IMR-90 (cell line): ENCODE measurements around the gene ZNF786. TPM values are rescaled to one million over a fixed set of nuclear protein-coding genes. Genes with fewer than 3 reads are reported as not detected.

Experiments used
- ATAC-seq: fragments of 200-7000 bp; cut with Tn5 transposase; 2 replicates; pipeline ENCODE4 v1.9.1; 2020; ENCODE audit warnings: low read depth, mild to moderate bottlenecking, moderate library complexity
- BruUV-seq: library from RNA; stranded (reverse); fragments of 400-500 nt; replicated peaks from 2 replicates; lab custom pipeline; 2021; lab: Mats Ljungman, UMichigan
- CTCF ChIA-PET: fragments of 300-600 bp; formaldehyde crosslinking; extraction: SDS; loops from one replicate; lab custom pipeline; 2021; ENCODE audit warnings: antibody characterized with exemption; lab: Yijun Ruan, JAX
- POLR2A ChIA-PET: fragments of 300-600 bp; sonication (Branson Sonifier 250); formaldehyde crosslinking; loops from one replicate; lab custom pipeline; 2022; ENCODE audit warnings: antibody characterized with exemption; ENCODE audit not compliant: unreplicated experiment; lab: Charles Lee
- DNase-seq: peaks from one replicate; pipeline ENCODE4 v3.0.0; 2013
- H2AFZ ChIP-seq: replicated peaks from 2 replicates; pipeline ENCODE3; 2013; ENCODE audit warnings: low read length, mild to moderate bottlenecking; ENCODE audit not compliant: poor library complexity
- H2AK5ac ChIP-seq: 2 replicates; pipeline ENCODE4 v1.6.1; 2013; ENCODE audit warnings: low read depth, low read length, inconsistent platforms
- H2AK9ac ChIP-seq: replicated peaks from 2 replicates; pipeline ENCODE3; 2013; ENCODE audit warnings: mild to moderate bottlenecking, low read depth, low read length, moderate library complexity; ENCODE audit not compliant: poor library complexity
- H2BK120ac ChIP-seq: 2 replicates; pipeline ENCODE4 v1.6.1; 2013; ENCODE audit warnings: low read depth, low read length, inconsistent platforms
- H2BK15ac ChIP-seq: 3 replicates; pipeline ENCODE4 v1.6.1; 2013; ENCODE audit warnings: low read depth, low read length, inconsistent platforms
- H2BK20ac ChIP-seq: 2 replicates; pipeline ENCODE4 v1.6.1; 2013; ENCODE audit warnings: low read depth, mild to moderate bottlenecking, inconsistent platforms, low read length, moderate library complexity
- H2BK5ac ChIP-seq: 2 replicates; pipeline ENCODE4 v1.6.1; 2013; ENCODE audit warnings: mild to moderate bottlenecking, low read depth, low read length, inconsistent platforms; ENCODE audit not compliant: poor library complexity, severe bottlenecking
- H3K14ac ChIP-seq: replicated peaks from 2 replicates; pipeline ENCODE4 v1.6.1; 2013; ENCODE audit warnings: low read depth, low read length, inconsistent platforms
- H3K18ac ChIP-seq: 2 replicates; pipeline ENCODE4 v1.6.1; 2013; ENCODE audit warnings: low read depth, low read length, control low read depth
- H3K23ac ChIP-seq: 2 replicates; pipeline ENCODE4 v1.6.1; 2013; ENCODE audit warnings: low read depth, low read length, inconsistent platforms
- H3K27ac ChIP-seq: 2 replicates; pipeline ENCODE4 v1.5.1; 2013; ENCODE audit warnings: mild to moderate bottlenecking, control low read depth, low read length; ENCODE audit not compliant: insufficient read depth
- H3K27me3 ChIP-seq: 2 replicates; pipeline ENCODE4 v1.6.1; 2013; ENCODE audit warnings: low read length; ENCODE audit not compliant: control insufficient read depth, insufficient read depth
- H3K36me3 ChIP-seq: 2 replicates; pipeline ENCODE4 v1.6.1; 2013; ENCODE audit warnings: low read length, mixed read lengths; ENCODE audit not compliant: control insufficient read depth, insufficient read depth
- H3K4ac ChIP-seq: 2 replicates; pipeline ENCODE4 v1.6.1; 2013; ENCODE audit warnings: low read depth, low read length, inconsistent platforms
- H3K4me1 ChIP-seq: 2 replicates; pipeline ENCODE4 v1.6.1; 2013; ENCODE audit warnings: low read length, mixed read lengths; ENCODE audit not compliant: control insufficient read depth, insufficient read depth
- H3K4me2 ChIP-seq: 2 replicates; pipeline ENCODE4 v1.6.1; 2013; ENCODE audit warnings: low read depth, mild to moderate bottlenecking, control low read depth, low read length, moderate library complexity
- H3K4me3 ChIP-seq: 2 replicates; pipeline ENCODE4 v1.5.1; 2013; ENCODE audit warnings: low read depth, mild to moderate bottlenecking, control low read depth, low read length, moderate library complexity; ENCODE audit not compliant: insufficient read depth
- H3K56ac ChIP-seq: 2 replicates; pipeline ENCODE4 v1.6.1; 2013; ENCODE audit warnings: low read length, inconsistent platforms; ENCODE audit not compliant: insufficient read depth; ENCODE audit errors: extremely low read depth
- H3K79me1 ChIP-seq, 2 experiments: 2 replicates each; pipeline ENCODE4 v1.6.1; 2013; ENCODE audit warnings: low read length in 2 of 2, inconsistent platforms in 1 of 2, low read depth in 1 of 2
- H3K9ac ChIP-seq: 2 replicates; pipeline ENCODE4 v1.6.1; 2013; ENCODE audit warnings: low read depth, low read length, control low read depth
- H3K9me1 ChIP-seq: 2 replicates; pipeline ENCODE4 v1.6.1; 2013; ENCODE audit warnings: low read length, inconsistent platforms; ENCODE audit not compliant: insufficient read depth
- H3K9me3 ChIP-seq: 2 replicates; pipeline ENCODE4 v1.6.1; 2013; ENCODE audit warnings: low read length; ENCODE audit not compliant: control insufficient read depth, insufficient read depth
- H4K20me1 ChIP-seq: 2 replicates; pipeline ENCODE4 v1.6.1; 2013; ENCODE audit warnings: low read length, inconsistent platforms; ENCODE audit not compliant: insufficient read depth
- H4K5ac ChIP-seq: 2 replicates; pipeline ENCODE4 v1.6.1; 2013; ENCODE audit warnings: mild to moderate bottlenecking, low read depth, low read length, control low read depth
- H4K8ac ChIP-seq, 2 experiments: 2 replicates each; pipeline ENCODE4 v1.6.1; 2013; ENCODE audit warnings: low read depth in 2 of 2, low read length in 2 of 2, control low read depth in 1 of 2, inconsistent platforms in 1 of 2
- H4K91ac ChIP-seq: 2 replicates; pipeline ENCODE4 v1.6.1; 2013; ENCODE audit warnings: low read depth, low read length, inconsistent platforms; ENCODE audit not compliant: insufficient read depth
- MAFK ChIP-seq: IDR thresholded peaks from 2 replicates; pipeline ENCODE4 v1.6.1; 2012; ENCODE audit warnings: low read depth, low read length, improper control_type of control experiment
- MAZ ChIP-seq: IDR thresholded peaks from 2 replicates; pipeline ENCODE4 v1.6.1; 2012; ENCODE audit warnings: low read depth, mild to moderate bottlenecking, low read length, improper control_type of control experiment, moderate library complexity, borderline replicate concordance
- MXI1 ChIP-seq: IDR thresholded peaks from 2 replicates; pipeline ENCODE4 v1.6.1; 2012; ENCODE audit warnings: low read depth, mild to moderate bottlenecking, low read length, moderate library complexity, borderline replicate concordance
- NFE2L2 ChIP-seq: fragments of 150-350 bp; IDR thresholded peaks from 2 replicates; pipeline ENCODE4 v1.6.1; 2016; ENCODE audit warnings: low read depth, mild to moderate bottlenecking, low read length
- POLR2A ChIP-seq: IDR thresholded peaks from 2 replicates; pipeline ENCODE4 v1.6.1; 2012; ENCODE audit warnings: mild to moderate bottlenecking, low read depth, low read length
- RAD21 ChIP-seq: IDR thresholded peaks from 2 replicates; pipeline ENCODE4 v1.6.1; 2012; ENCODE audit warnings: low read length, improper control_type of control experiment
- RCOR1 ChIP-seq: IDR thresholded peaks from 2 replicates; pipeline ENCODE4 v1.6.1; 2012; ENCODE audit warnings: mild to moderate bottlenecking, low read length, improper control_type of control experiment; ENCODE audit not compliant: insufficient replicate concordance
- WGBS, 2 experiments: methylation state at CpG; one replicate each; pipeline versions ENCODE4 v1.1.5 to v1.1.7; 2013; ENCODE audit warnings: missing lambda C conversion rate in 2 of 2; ENCODE audit not compliant: insufficient read length in 1 of 2; ENCODE audit errors: extremely low coverage in 2 of 2; 5-methylcytosine and 5-hydroxymethylcytosine counted together
- dilution Hi-C: fragments of 300-500 bp; cut with HindIII; formaldehyde crosslinking; loops from one replicate; pipeline ENCODE4 v1.14.3; 2018; ENCODE audit warnings: low sequenced_read_pairs; ENCODE audit not compliant: unreplicated experiment
- in situ Hi-C: fragments of 300-500 bp; cut with MboI; formaldehyde crosslinking; loops from 3 replicates; pipeline ENCODE4 v1.14.3; 2019; ENCODE audit warnings: low sequenced_read_pairs, inconsistent platforms, mixed read lengths
- intact Hi-C: fragments of 100-400 bp; cut with micrococcal nuclease; formaldehyde crosslinking; loops from 2 replicates; pipeline ENCODE4 v1.10.0; 2022
- polyA plus RNA-seq, 3 experiments: library from polyadenylated mRNA; depleted of rRNA; stranded (reverse); fragments of >200 nt; gene quantifications; 2 replicates each; pipeline ENCODE4 v1.2.3, GENCODE V29; 2012; ENCODE audit warnings: low replicate concordance in 1 of 3
- total RNA-seq: library from RNA; depleted of rRNA; stranded (reverse); fragments of >200 nt; gene quantifications from 2 replicates; pipeline ENCODE4 v1.2.3, GENCODE V29; 2012
- TF ChIP-seq, protein P1 (sequence below): conservative IDR thresholded peaks from 2 replicates; pipeline ENCODE4 v1.5.1; 2012; ENCODE audit warnings: mild to moderate bottlenecking, low read depth, low read length, improper control_type of control experiment

Gene ZNF786
- total and polyA plus RNA-seq, 2 of the 4 experiments (the other 2 are of a cell fraction): 2.8 to 7.3 TPM

DNA sequence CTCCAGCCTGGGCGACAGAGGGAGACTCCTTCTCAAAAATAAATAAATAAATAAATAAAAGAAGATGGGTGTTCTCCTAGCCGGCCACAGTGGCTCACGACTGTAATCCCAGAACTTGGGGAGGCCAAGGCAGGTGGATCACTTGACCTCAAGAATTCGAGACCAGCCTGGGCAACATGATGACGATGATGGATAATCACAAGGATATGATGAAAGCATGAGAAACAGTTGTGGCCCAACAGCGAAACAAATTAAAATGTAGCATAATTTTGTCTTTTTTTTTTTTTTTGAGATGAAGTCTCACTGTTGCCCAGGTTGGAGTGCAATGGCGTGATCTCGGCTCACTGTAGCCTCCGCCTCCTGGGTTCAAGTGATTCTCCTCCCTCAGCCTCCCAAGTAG, 12.9 kb downstream of the ZNF786 start:
- Histone ChIP-seq H4K8ac (no peak overlapping the region), H3K9me1 (no peaks in the 10 kb centered on the region), H3K4me1 (no peaks in the 10 kb centered on the region), H3K9me3 (no peaks in the 10 kb centered on the region), H2BK15ac (no peak overlapping the region), H3K4me3 (no peak overlapping the region), H2AK5ac (no peak overlapping the region), H2AK9ac (no peak overlapping the region), H3K4ac (no peak overlapping the region), H2BK20ac (no peak overlapping the region), H4K5ac (no peak overlapping the region), H4K91ac (no peak overlapping the region), H2BK5ac (no peak overlapping the region), H3K56ac (no peak overlapping the region), H3K14ac (no peak overlapping the region), H4K20me1 (no peaks in the 10 kb centered on the region), H3K27ac (no peak overlapping the region), H2BK120ac (no peak overlapping the region), H3K9ac (no peak overlapping the region), H3K36me3 (peaks cover 7% of the 10 kb centered on the region), H3K27me3 (no peaks in the 10 kb centered on the region), H3K4me2 (no peak overlapping the region), H2AFZ (no peak overlapping the region), H3K18ac (no peak overlapping the region), H3K23ac (no peak overlapping the region), H3K79me1 (peaks cover 6 to 10% of the 10 kb centered on the region in 2 experiments; a peak in 3 of 4 replicates)
- 100% methylated on average over 2 of the region's 9 CpGs; no CpG with 5 or more reads in 1 of the 2 experiments for WGBS, 2 experiments
- in situ Hi-C loops: no loop called here
- dilution Hi-C loops: no loop called here
- ATAC-seq: no peak
- no peak for DNase-seq
- POLR2A ChIA-PET: no interaction called here
- CTCF ChIA-PET: no interaction called here
- BruUV-seq: no TSS peak
- TF ChIP-seq RAD21: no peak
- TF ChIP-seq RCOR1: no peak
- no peak for TF ChIP-seq NFE2L2
- no peak for TF ChIP-seq MAFK
- TF ChIP-seq, protein P1, sequence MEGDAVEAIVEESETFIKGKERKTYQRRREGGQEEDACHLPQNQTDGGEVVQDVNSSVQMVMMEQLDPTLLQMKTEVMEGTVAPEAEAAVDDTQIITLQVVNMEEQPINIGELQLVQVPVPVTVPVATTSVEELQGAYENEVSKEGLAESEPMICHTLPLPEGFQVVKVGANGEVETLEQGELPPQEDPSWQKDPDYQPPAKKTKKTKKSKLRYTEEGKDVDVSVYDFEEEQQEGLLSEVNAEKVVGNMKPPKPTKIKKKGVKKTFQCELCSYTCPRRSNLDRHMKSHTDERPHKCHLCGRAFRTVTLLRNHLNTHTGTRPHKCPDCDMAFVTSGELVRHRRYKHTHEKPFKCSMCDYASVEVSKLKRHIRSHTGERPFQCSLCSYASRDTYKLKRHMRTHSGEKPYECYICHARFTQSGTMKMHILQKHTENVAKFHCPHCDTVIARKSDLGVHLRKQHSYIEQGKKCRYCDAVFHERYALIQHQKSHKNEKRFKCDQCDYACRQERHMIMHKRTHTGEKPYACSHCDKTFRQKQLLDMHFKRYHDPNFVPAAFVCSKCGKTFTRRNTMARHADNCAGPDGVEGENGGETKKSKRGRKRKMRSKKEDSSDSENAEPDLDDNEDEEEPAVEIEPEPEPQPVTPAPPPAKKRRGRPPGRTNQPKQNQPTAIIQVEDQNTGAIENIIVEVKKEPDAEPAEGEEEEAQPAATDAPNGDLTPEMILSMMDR: no peak
- no peak for TF ChIP-seq MAZ
- no peak for TF ChIP-seq POLR2A
- TF ChIP-seq MXI1: no peak
- intact Hi-C loops: no loop called here
